ENCODE data around the gene PCNX4. TPM values are rescaled to one million over a fixed set of nuclear protein-coding genes. Genes with fewer than 3 reads are reported as not detected.

PCNX4 gene
- total RNA-seq, 1 experiment from 2014 or later: 117 TPM

DNA sequence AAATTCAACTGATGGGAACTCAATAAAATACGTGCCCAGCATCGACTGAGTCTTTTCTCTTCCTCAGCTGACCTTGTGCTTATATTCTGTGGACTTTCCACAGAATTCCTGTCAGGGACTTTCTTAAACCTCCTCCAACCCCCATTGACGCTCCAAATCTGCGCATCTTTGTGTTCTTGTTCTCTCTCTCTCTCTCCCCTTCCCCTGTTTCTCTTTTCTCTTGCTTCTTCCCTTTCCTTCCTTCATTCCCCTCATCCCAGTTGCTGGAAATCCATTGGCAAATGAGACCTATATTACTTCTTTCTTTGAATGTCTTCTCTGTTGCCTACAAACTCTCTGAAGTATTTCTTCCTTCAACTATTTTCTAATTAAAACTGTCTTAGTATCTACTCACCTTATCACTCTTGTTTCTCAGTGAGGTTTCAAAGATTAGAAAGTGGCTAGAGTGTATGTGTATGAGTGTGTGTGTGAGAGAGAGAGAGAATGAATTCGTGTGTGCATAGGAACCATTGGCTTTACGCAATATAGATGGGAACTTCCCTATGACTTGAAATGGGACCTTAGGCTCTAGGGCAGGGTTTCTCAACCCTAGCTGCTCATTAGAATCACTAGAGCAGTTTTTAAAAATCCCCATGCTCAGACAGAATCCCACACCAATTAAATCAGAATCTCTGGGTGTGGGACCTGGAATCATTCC lies 115.3 kb downstream of the PCNX4 start:
- H3K79me2 ChIP-seq (ENCODE audit: low read length): no peaks in the 10 kb centered on the region
- ChIA-PET CTCF (no interaction called here), POLR2A (ENCODE audit: unreplicated experiment) (no interaction called here)
- H4K20me1 ChIP-seq (ENCODE audit: low read length): no peaks in the 10 kb centered on the region
- DNase-seq: no peak
- no peaks in the 10 kb centered on the region for H3K4me1 ChIP-seq (ENCODE audit: insufficient read depth, low read length)
- no TSS peak for BruUV-seq (replicated peaks)
- no peaks in the 10 kb centered on the region for H3K36me3 ChIP-seq (ENCODE audit: low read depth, low read length)
- H3K27me3 ChIP-seq (ENCODE audit: low read length): peaks cover 56% of the 10 kb centered on the region
- no peaks in the 10 kb centered on the region for H3F3A ChIP-seq (ENCODE audit: low read length, unreplicated experiment)
- TF ChIP-seq, protein P1, sequence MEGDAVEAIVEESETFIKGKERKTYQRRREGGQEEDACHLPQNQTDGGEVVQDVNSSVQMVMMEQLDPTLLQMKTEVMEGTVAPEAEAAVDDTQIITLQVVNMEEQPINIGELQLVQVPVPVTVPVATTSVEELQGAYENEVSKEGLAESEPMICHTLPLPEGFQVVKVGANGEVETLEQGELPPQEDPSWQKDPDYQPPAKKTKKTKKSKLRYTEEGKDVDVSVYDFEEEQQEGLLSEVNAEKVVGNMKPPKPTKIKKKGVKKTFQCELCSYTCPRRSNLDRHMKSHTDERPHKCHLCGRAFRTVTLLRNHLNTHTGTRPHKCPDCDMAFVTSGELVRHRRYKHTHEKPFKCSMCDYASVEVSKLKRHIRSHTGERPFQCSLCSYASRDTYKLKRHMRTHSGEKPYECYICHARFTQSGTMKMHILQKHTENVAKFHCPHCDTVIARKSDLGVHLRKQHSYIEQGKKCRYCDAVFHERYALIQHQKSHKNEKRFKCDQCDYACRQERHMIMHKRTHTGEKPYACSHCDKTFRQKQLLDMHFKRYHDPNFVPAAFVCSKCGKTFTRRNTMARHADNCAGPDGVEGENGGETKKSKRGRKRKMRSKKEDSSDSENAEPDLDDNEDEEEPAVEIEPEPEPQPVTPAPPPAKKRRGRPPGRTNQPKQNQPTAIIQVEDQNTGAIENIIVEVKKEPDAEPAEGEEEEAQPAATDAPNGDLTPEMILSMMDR (conservative IDR thresholded peaks at IDR 0.05; ENCODE audit: low read depth, low read length): no peak
- TF ChIP-seq EZH2 (IDR thresholded peaks at IDR 0.05; ENCODE audit: low read length, unreplicated experiment) (no peak), EZH2phosphoT487 (IDR thresholded peaks at IDR 0.05; ENCODE audit: borderline replicate concordance, low read length) (no peak)
- H3K9me3 ChIP-seq (ENCODE audit: low read length): no peaks in the 10 kb centered on the region
- no peak for ATAC-seq
- H3K9ac ChIP-seq (ENCODE audit: low read length): no peak overlapping the region
- no peak overlapping the region for H3K27ac ChIP-seq (ENCODE audit: low read length)
- no peak overlapping the region for H3K4me3 ChIP-seq (ENCODE audit: low read length)
- H3K4me2 ChIP-seq (ENCODE audit: low read length): no peak overlapping the region
- intact Hi-C loops (cut with micrococcal nuclease): no loop called here
- H2AFZ ChIP-seq (ENCODE audit: low read length): no peak overlapping the region
- H3K9me2 ChIP-seq (replicated peaks; ENCODE audit: low read length): 0 out of 2 replicates have a peak, but pooled peaks cover 4% of the 10 kb centered on the region

DNA sequence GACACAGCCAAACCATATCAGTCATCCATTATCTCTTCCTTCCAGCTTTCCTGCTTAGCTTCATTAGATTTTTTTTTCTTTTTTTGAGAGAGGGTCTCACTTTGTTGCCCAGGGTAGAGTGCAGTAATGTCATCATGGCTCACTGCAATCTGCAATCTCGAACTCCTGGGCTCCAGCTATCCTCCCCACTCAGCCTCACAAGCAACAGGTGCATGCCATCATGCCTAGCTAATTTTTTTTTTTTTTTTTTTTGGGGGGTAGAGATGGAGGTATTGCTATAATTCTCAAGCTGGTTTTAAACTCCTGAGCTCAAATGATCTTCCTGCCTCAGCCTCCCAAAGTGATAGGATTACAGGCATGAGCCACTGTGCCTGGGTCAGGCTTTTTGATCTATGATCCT lies 119.0 kb downstream of the PCNX4 start:
- no peak overlapping the region for H2AFZ ChIP-seq (ENCODE audit: low read length)
- no peak overlapping the region for H3K27ac ChIP-seq (ENCODE audit: low read length)
- H3K4me3 ChIP-seq (ENCODE audit: low read length): no peak overlapping the region
- DNase-seq (no peak), ATAC-seq (no peak)
- H3K9me3 ChIP-seq (ENCODE audit: low read length): no peaks in the 10 kb centered on the region
- H3K9ac ChIP-seq (ENCODE audit: low read length): no peak overlapping the region
- TF ChIP-seq, protein P1 (conservative IDR thresholded peaks at IDR 0.05; ENCODE audit: low read depth, low read length): no peak
- TF ChIP-seq EZH2 (IDR thresholded peaks at IDR 0.05; ENCODE audit: low read length, unreplicated experiment) (no peak), EZH2phosphoT487 (IDR thresholded peaks at IDR 0.05; ENCODE audit: borderline replicate concordance, low read length) (no peak)
- no peaks in the 10 kb centered on the region for H4K20me1 ChIP-seq (ENCODE audit: low read length)
- POLR2A ChIA-PET (ENCODE audit: unreplicated experiment): no interaction called here
- intact Hi-C loops (cut with micrococcal nuclease): no loop called here
- H3K9me2 ChIP-seq (replicated peaks; ENCODE audit: low read length): 0 out of 2 replicates have a peak, but pooled peaks cover 7% of the 10 kb centered on the region
- no peaks in the 10 kb centered on the region for H3K4me1 ChIP-seq (ENCODE audit: insufficient read depth, low read length)
- no TSS peak for BruUV-seq (replicated peaks)
- no peaks in the 10 kb centered on the region for H3K79me2 ChIP-seq (ENCODE audit: low read length)
- peaks cover 35% of the 10 kb centered on the region for H3K27me3 ChIP-seq (ENCODE audit: low read length)
- H3K36me3 ChIP-seq (ENCODE audit: low read depth, low read length): no peaks in the 10 kb centered on the region
- H3K4me2 ChIP-seq (ENCODE audit: low read length): no peak overlapping the region
- CTCF ChIA-PET: interaction anchor here (0.6 kb wide), 1 partner anchor 131 kb away, joined by 5 read pairs; no protein-coding TSS in a partner anchor
- H3F3A ChIP-seq (ENCODE audit: low read length, unreplicated experiment): no peaks in the 10 kb centered on the region

GRCh38 chr14:60211153-60211552 lies 119.4 kb downstream of the PCNX4 start:
- Histone ChIP-seq H3K4me1 (ENCODE audit: insufficient read depth, low read length) (no peaks in the 10 kb centered on the region), H3K4me2 (ENCODE audit: low read length) (no peak overlapping the region), H3K9me3 (ENCODE audit: low read length) (no peaks in the 10 kb centered on the region), H3K27me3 (ENCODE audit: low read length) (peaks cover 31% of the 10 kb centered on the region), H3F3A (ENCODE audit: low read length, unreplicated experiment) (no peaks in the 10 kb centered on the region), H3K27ac (ENCODE audit: low read length) (no peak overlapping the region), H3K79me2 (ENCODE audit: low read length) (no peaks in the 10 kb centered on the region), H3K9me2 (replicated peaks; ENCODE audit: low read length) (0 out of 2 replicates have a peak, but pooled peaks cover 7% of the 10 kb centered on the region), H3K4me3 (ENCODE audit: low read length) (no peak overlapping the region), H2AFZ (ENCODE audit: low read length) (no peak overlapping the region), H3K36me3 (ENCODE audit: low read depth, low read length) (no peaks in the 10 kb centered on the region), H3K9ac (ENCODE audit: low read length) (no peak overlapping the region), H4K20me1 (ENCODE audit: low read length) (no peaks in the 10 kb centered on the region)
- no TSS peak for BruUV-seq (replicated peaks)
- no peak for DNase-seq
- TF ChIP-seq EZH2phosphoT487 (IDR thresholded peaks at IDR 0.05; ENCODE audit: borderline replicate concordance, low read length): no peak
- TF ChIP-seq, protein P1 (conservative IDR thresholded peaks at IDR 0.05; ENCODE audit: low read depth, low read length): no peak
- no peak for TF ChIP-seq EZH2 (IDR thresholded peaks at IDR 0.05; ENCODE audit: low read length, unreplicated experiment)
- POLR2A ChIA-PET (ENCODE audit: unreplicated experiment): interaction anchor here (0.5 kb wide), 1 partner anchor 20 kb away, joined by 4 read pairs; no protein-coding TSS in a partner anchor
- CTCF ChIA-PET: interaction anchor here (0.6 kb wide), 1 partner anchor 131 kb away, joined by 5 read pairs; no protein-coding TSS in a partner anchor
- peak; percentile 20; the same call in 1 of the 2 replicates for ATAC-seq
- intact Hi-C loops (cut with micrococcal nuclease): no loop called here

Measured in PC-3 (cell line).